ACHN (cell line): ENCODE results near the gene ZNF878.
"Not testable (repeated sequence)": the region's sequence is repeated elsewhere in the genome, so short reads cannot be mapped to it uniquely, and the experiment has no call there.

Source experiments
- DNase-seq: peaks from one replicate; pipeline ENCODE4 v3.0.0-alpha.2; 2015
- in situ Hi-C: cut with HindIII; loops from 2 replicates; pipeline ENCODE4 v1.10.0; 2017; ENCODE audit warnings: low sequenced_read_pairs, low pct_ligation_motif_present, low pct_unique_long_range_greater_than_20kb

The ZNF878 gene

DNA sequence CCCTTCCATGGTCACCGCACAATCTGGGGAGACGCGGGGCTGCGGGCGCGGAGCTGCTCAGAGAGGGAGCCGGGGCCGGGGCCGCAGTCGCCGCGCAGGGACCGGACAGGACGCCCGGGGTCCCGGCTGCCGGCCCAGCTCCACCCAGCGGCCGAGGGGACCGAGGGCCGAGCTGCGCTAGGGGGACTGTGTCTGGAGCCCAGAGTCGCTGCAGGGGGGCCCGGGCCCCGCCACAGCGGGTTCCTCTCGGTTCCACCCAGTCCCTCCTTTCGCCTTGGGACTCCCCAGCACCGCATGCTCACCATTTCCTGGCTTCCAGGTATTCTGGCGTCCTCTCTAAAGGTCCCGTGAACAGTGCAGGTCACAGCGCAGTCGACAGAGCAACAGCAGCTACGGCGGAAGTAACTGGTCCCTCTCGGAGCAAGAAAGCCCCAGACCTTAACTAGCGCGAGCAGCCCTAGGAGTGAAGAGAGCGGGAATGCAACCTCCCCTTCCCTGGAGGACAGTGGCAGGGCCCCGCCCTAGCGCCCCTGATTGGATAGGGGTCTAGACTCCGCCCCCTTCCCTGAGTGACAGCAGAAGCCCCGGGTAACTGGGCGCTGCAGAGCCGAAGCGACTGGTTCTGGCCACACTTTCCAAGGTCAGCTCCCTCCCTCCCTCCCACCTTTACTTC, at the start of gene ZNF878:
Gene ZNF878 (minus strand): TSS at position 465 of the 673 bp plus-strand sequence. CDS start 160 bp downstream, at position 305.
- in situ Hi-C loops: no loop called here
- DNase-seq: no peak

GRCh38 chr19:12098040-12098439, 45.3 kb upstream of the ZNF878 start:
- no peak for DNase-seq
- in situ Hi-C loops: no loop called here

DNA sequence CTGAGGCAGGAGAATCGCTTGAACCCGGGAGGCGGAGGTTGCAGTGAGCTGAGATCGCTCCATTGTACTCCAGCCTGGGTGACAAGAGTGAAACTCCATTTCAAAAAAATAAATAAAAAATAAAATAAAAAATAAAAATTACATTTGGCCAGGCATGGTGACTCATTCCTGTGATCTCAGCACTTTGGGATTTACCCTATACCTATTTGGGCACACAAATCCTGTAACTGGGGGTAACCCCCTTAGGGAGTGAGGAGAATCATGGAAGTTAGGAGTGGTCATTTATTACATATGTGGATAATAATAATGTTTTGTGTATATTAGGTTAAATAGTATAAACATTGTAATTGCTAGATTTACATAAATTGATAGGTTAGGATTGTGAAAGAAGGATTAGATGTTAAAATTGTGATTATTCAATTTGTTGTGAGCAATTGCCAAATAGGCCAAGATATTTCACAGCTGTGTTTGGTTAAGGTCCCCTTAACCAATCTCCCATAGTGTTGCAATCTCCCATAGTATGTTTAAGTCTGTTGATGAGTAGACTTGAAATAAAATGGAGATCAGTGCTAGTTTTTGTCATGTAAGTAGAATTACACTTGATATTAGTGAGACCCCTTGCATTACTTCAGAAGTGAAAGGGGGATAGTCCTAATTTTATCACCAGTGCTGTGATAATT, 42.5 kb upstream of the ZNF878 start:
- in situ Hi-C loops: no loop called here
- no peak for DNase-seq

GRCh38 chr19:12093777-12094176, 41.0 kb upstream of the ZNF878 start:
- no peak for DNase-seq
- in situ Hi-C loops: no loop called here

DNA sequence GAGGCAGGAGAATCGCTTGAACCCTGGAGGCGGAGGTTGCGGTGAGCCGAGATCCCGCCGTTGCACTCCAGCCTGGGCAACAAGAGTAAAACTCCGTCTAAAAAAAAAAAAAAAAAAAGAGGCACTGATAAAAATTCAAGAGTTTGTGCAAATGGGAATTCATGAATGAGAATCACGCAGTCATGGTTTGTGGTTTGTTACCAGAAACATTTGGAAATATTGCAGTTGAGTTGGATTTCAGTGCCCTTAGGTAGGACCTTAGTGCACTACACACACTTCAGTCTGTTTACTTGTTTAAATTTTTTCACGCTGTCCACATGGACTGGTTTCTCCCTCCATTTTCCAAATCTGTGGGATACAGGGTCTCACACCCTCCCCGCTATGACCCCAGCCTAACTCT, 40.2 kb upstream of the ZNF878 start:
- in situ Hi-C loops: no loop called here
- no peak for DNase-seq

- in situ Hi-C loops: no loop called here
- no peak for DNase-seq
Observed at GRCh38 chr19:12092065-12092867, 39.5 kb upstream of the ZNF878 start.

GRCh38 chr19:12090807-12091206, 38.0 kb upstream of the ZNF878 start:
- in situ Hi-C loops: no loop called here
- no peak for DNase-seq

GRCh38 chr19:12085074-12085818, 32.5 kb upstream of the ZNF878 start:
- in situ Hi-C loops: no loop called here
- DNase-seq: no peak

GRCh38 chr19:12083336-12083735, 30.6 kb upstream of the ZNF878 start:
- DNase-seq, in situ Hi-C loops: not testable (repeated sequence)

- in situ Hi-C loops: no loop called here
- DNase-seq: no peak
Observed at GRCh38 chr19:12077375-12077774, 24.6 kb upstream of the ZNF878 start.

- in situ Hi-C loops, DNase-seq: not testable (repeated sequence)
Observed at GRCh38 chr19:12076331-12076730, 23.6 kb upstream of the ZNF878 start.

DNA sequence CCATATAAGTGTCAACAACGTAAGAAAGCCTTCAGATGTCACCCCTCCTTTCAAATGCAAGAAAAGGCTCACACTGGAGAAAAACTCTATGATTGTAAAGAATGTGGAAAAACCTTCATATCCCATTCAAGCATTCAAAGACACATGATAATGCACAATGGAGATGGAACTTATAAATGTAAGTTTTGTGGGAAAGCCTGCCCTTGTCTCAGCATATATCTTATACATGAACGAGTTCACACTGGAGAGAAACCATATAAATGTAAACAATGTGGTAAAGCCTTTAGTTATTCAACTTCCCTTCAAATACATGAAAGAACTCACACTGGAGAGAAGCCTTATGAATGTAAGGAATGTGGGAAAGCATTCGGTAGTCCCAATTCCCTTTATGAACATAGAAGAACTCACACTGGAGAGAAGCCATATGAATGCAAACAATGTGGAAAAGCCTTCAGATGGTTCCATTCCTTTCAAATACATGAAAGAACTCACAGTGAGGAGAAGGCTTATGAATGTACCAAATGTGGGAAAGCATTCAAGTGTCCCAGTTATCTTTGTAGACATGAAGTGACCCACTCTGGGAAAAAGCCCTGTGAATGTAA, 22.9 kb upstream of the ZNF878 start:
- in situ Hi-C loops: no loop called here
- no peak for DNase-seq

GRCh38 chr19:12064590-12065538, 12.1 kb upstream of the ZNF878 start, which contains the start of gene ZNF844:
Gene ZNF844, plus strand, starts transcription at chr19:12064731. Its CDS starts 143 bp downstream, at chr19:12064874.
- DNase-seq: no peak
- in situ Hi-C loops: no loop called here

DNA sequence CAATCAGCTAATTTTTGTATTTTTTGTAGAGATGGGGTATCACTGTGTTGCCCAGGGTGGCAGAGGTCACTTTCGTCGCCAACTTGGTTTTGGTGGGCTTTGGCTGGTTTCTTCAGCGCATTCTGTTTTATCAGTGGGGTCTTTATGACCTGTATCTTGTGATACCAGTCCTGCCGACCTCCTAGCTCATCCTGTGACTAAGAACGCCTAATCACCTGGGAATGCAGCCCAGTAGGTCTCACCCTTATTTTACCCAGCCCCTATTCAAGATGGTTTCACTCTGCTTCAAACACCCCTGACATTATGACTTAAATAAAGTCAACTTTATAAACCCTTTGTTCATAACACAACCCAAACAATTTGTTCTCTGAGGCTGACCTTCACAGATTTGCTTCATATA, 3.0 kb upstream of the ZNF878 start:
- in situ Hi-C loops: no loop called here
- no peak for DNase-seq

DNA sequence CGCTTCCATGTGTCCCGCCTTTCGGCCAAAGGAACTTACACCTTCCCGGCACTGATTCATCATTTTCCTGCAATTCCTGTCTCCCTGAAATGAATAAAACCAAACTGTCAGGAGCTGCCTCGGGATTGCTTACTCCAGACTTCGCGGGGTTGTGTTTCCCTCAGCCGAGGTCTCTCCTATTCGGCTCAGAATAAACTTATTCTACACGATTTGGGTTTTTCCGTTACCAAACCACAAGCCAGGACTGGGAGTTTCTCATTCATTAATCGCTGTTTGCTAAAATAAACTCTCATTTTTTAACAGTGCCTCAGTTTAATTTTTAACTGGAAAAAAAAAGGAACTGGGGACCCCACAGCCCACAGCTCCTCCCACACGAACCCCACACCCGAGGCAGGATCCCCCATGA, 667 bp downstream of the ZNF878 start:
- no peak for DNase-seq
- in situ Hi-C loops: no loop called here

GRCh38 chr19:12047868-12048267, 4.9 kb downstream of the ZNF878 start:
- in situ Hi-C loops: no loop called here
- DNase-seq: no peak

- in situ Hi-C loops: no loop called here
- no peak for DNase-seq
Observed at GRCh38 chr19:12043752-12044422, 8.9 kb downstream of the ZNF878 start.
